GM23338 (cell line): ENCODE results near the gene OPN4. TPM values are rescaled to one million over a fixed set of nuclear protein-coding genes. Genes with fewer than 3 reads are reported as not detected.

ENCODE experiments used
- ATAC-seq: fragments of 200-7000 bp; cut with Tn5 transposase; 3 replicates; pipeline ENCODE4 v1.9.1; 2020
- DNase-seq: peaks from one replicate; pipeline ENCODE4 v3.0.0-alpha.2; 2015; ENCODE audit warnings: low spot score
- H2AFZ ChIP-seq: fragments of 200-600 bp; sonication (generic); 2 replicates; pipeline ENCODE4 v1.8.0; 2016; ENCODE audit warnings: antibody characterized with exemption, mild to moderate bottlenecking, moderate library complexity
- H3F3A ChIP-seq: fragments of 200-600 bp; sonication (generic); replicated peaks from 2 replicates; pipeline ENCODE4 v1.8.0; 2017; ENCODE audit warnings: antibody characterized with exemption, mixed run types, low read depth
- H3K27ac ChIP-seq: fragments of 200-600 bp; sonication (generic); 2 replicates; pipeline ENCODE4 v1.6.1; 2016; ENCODE audit warnings: low read depth
- H3K27me3 ChIP-seq: fragments of 200-600 bp; sonication (generic); 2 replicates; pipeline ENCODE4 v1.8.0; 2016; ENCODE audit warnings: mild to moderate bottlenecking, mixed run types, moderate library complexity; ENCODE audit not compliant: insufficient read depth
- H3K36me3 ChIP-seq: fragments of 200-600 bp; sonication (generic); 2 replicates; pipeline ENCODE4 v1.8.0; 2016; ENCODE audit warnings: mild to moderate bottlenecking; ENCODE audit not compliant: insufficient read depth
- H3K4me1 ChIP-seq: fragments of 200-600 bp; sonication (generic); 2 replicates; pipeline ENCODE4 v1.8.0; 2016; ENCODE audit warnings: mild to moderate bottlenecking, moderate library complexity; ENCODE audit not compliant: insufficient read depth
- H3K4me2 ChIP-seq: fragments of 200-600 bp; sonication (generic); 2 replicates; pipeline ENCODE4 v1.7.1; 2017; ENCODE audit warnings: mixed run types
- H3K4me3 ChIP-seq: fragments of 200-600 bp; sonication (generic); 2 replicates; pipeline ENCODE4 v1.6.1; 2016; ENCODE audit warnings: mixed run types
- H3K79me2 ChIP-seq: fragments of 200-600 bp; sonication (generic); replicated peaks from 2 replicates; pipeline ENCODE4 v1.8.0; 2017; ENCODE audit warnings: mild to moderate bottlenecking; ENCODE audit not compliant: insufficient read depth
- H3K9me2 ChIP-seq: fragments of 200-600 bp; sonication (generic); 2 replicates; pipeline ENCODE4 v1.8.0; 2017; ENCODE audit not compliant: insufficient read depth
- H4K20me1 ChIP-seq: fragments of 200-600 bp; sonication (generic); replicated peaks from 2 replicates; pipeline ENCODE4 v1.8.0; 2017; ENCODE audit warnings: mild to moderate bottlenecking; ENCODE audit not compliant: insufficient read depth
- H3K27ac Mint-ChIP-seq: 2 replicates; pipeline ENCODE4 v1.8.0; 2020; ENCODE audit warnings: inconsistent platforms, mild to moderate bottlenecking, moderate library complexity, mixed read lengths
- H3K27me3 Mint-ChIP-seq: 3 replicates; pipeline ENCODE4 v1.8.0; 2022; ENCODE audit warnings: low read depth, mild to moderate bottlenecking, moderate library complexity, mixed read lengths, inconsistent platforms; ENCODE audit not compliant: insufficient read depth, poor library complexity
- H3K36me3 Mint-ChIP-seq: 3 replicates; pipeline ENCODE4 v1.8.0; 2021; ENCODE audit warnings: low read depth, mild to moderate bottlenecking, inconsistent platforms, moderate library complexity, mixed read lengths
- H3K4me1 Mint-ChIP-seq: 3 replicates; pipeline ENCODE4 v1.8.0; 2020; ENCODE audit warnings: mild to moderate bottlenecking, inconsistent platforms, mixed read lengths
- H3K4me3 Mint-ChIP-seq: 3 replicates; pipeline ENCODE4 v1.8.0; 2021; ENCODE audit warnings: moderate library complexity, mild to moderate bottlenecking, inconsistent platforms, mixed read lengths
- H3K9me3 Mint-ChIP-seq: 3 replicates; pipeline ENCODE4 v1.8.0; 2020; ENCODE audit warnings: moderate library complexity, mild to moderate bottlenecking, inconsistent platforms, mixed read lengths
- CREB1 ChIP-seq: fragments of 250-450 bp; sonication (Bioruptor Pico); IDR thresholded peaks from 2 replicates; pipeline ENCODE4 v1.5.0; 2020; ENCODE audit warnings: low read depth, mild to moderate bottlenecking, moderate library complexity
- EZH2 ChIP-seq: fragments of 200-600 bp; sonication (generic); IDR thresholded peaks from one replicate; pipeline ENCODE4 v1.8.0; 2017; ENCODE audit warnings: antibody characterized with exemption, mild to moderate bottlenecking, low read depth; ENCODE audit not compliant: unreplicated experiment
- EZH2phosphoT487 ChIP-seq: fragments of 200-600 bp; sonication (generic); IDR thresholded peaks from one replicate; pipeline ENCODE4 v1.8.1; 2018; ENCODE audit warnings: antibody characterized with exemption; ENCODE audit not compliant: unreplicated experiment
- NANOG ChIP-seq: IDR thresholded peaks from 2 replicates; pipeline ENCODE4 v1.6.1; 2016; ENCODE audit warnings: antibody characterized with exemption, borderline replicate concordance
- POLR2AphosphoS5 ChIP-seq: IDR thresholded peaks from 2 replicates; pipeline ENCODE4 v1.6.1; 2016; ENCODE audit warnings: antibody characterized with exemption, low read depth
- REST ChIP-seq: IDR thresholded peaks from one replicate; pipeline ENCODE4 v1.6.1; 2018; ENCODE audit warnings: antibody characterized with exemption; ENCODE audit not compliant: unreplicated experiment
- STAT1 ChIP-seq: IDR thresholded peaks from one replicate; pipeline ENCODE4 v1.6.1; 2016; ENCODE audit warnings: antibody characterized with exemption; ENCODE audit not compliant: unreplicated experiment
- ZNF331 ChIP-seq: fragments of 250-450 bp; sonication (Bioruptor Pico); IDR thresholded peaks from 2 replicates; pipeline ENCODE4 v1.5.0; 2020; ENCODE audit warnings: low read depth, mild to moderate bottlenecking, moderate library complexity
- ZNF462 ChIP-seq: fragments of 250-450 bp; sonication (Bioruptor Pico); IDR thresholded peaks from 2 replicates; pipeline ENCODE4 v1.5.0; 2020; ENCODE audit warnings: mild to moderate bottlenecking, moderate library complexity
- polyA plus RNA-seq: library from polyadenylated mRNA; unstranded; fragments of >200 nt; fragmentation: Nextera tagmentation; extraction: Ambion mirVana; gene quantifications from 2 replicates; pipeline ENCODE4 v1.2.1, GENCODE V29; 2016
- total RNA-seq: library from RNA; depleted of rRNA; stranded (reverse); fragments of >200 nt; shearing (Covaris generic); gene quantifications from 2 replicates; pipeline ENCODE4 v1.2.3, GENCODE V29; 2014
- TF ChIP-seq, protein P1 (sequence below), 2 experiments: fragments of 200-600 bp in 1 of 2; sonication (generic) in 1 of 2; conservative IDR thresholded peaks; 2 replicates each; pipeline versions ENCODE4 v1.5.1 to v1.6.1; 2016 to 2017; ENCODE audit warnings: antibody characterized with exemption in 2 of 2, low read depth in 2 of 2, mild to moderate bottlenecking in 2 of 2, moderate library complexity in 1 of 2

OPN4 gene
- total and polyA plus RNA-seq, 2 experiments from 2014 or later: not detected

DNA sequence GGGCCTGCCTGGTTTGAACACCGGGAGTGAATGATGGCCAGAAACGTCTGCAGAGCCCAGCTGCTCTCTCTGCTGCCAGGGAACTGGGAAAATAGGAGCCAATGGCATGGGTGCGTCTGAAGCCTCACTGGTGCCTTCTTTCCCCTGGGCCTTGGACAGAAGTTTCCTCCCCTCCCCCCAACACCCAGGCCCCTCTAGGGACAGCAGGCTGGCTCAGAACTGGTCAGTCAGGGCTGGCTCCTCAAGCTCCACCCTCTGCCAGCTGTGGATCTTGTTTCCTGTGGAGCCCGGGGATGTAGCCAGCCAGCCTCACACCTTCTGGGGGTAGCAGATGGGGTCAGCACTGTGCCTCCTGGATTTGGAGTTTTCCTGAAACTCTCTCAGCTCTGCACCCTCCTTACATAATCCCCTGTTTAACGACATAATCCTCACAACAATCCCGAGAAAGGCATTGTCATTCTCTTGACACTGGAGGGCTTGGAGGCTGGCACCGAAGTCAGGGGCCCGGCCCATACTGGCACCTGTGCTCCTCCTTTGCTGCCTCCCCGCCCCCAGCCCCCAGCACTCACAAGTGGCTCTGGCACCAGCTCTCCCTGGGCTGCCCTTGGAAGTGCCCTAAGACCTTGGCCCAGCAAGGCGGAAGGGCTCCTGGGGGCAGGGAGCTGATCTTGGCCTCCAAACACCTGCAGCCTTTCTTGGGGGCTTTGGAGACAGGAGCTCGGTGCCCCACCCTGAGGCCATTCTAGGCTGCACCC, 19.7 kb downstream of the OPN4 start:
- Mint-ChIP-seq H3K9me3 (no peaks in the 10 kb centered on the region), H3K4me3 (0 out of 3 replicates have a peak overlapping the region, but pooled peaks have one; percentile 11), H3K27ac (no peak overlapping the region), H3K4me1 (peaks cover 48% of the 10 kb centered on the region), H3K27me3 (peaks cover 6% of the 10 kb centered on the region), H3K36me3 (no peaks in the 10 kb centered on the region)
- Histone ChIP-seq H3K79me2 (no peaks in the 10 kb centered on the region), H3K27ac (no peak overlapping the region), H3K4me1 (peaks cover 2% of the 10 kb centered on the region; the same call in 1 of the 2 replicates), H3K27me3 (no peaks in the 10 kb centered on the region), H3K4me2 (no peak overlapping the region), H4K20me1 (no peaks in the 10 kb centered on the region), H3K4me3 (no peak overlapping the region), H3K9me2 (no peaks in the 10 kb centered on the region), H3K36me3 (no peaks in the 10 kb centered on the region), H3F3A (no peaks in the 10 kb centered on the region), H2AFZ (peak overlapping the region; percentile 32; the same call in 1 of the 2 replicates)
- ATAC-seq: peak; percentile 19
- no peak for DNase-seq
- TF ChIP-seq STAT1 (no peak), EZH2phosphoT487 (no peak), CREB1 (CRISPR knock-in tag) (no peak)

DNA sequence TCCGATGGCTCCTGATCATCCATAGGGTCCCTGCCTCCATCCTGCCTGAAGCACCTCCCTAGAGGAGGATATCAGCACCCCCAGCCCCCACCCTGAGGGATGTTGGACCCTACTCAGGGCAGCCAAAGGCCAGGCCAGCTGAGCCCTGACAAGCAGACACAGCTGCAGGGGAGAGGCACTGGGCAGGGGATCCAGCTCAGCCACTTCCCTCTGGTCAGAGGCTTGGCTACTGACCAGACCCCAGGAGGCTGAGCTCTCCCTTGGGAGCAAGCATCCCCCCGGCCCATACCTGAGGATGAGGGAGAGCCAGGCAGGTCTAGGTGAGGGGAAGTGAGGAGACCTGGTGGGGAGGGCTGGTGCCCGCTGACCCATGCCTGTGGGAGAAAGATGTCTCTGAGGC, 20.6 kb downstream of the OPN4 start:
- no peaks in the 10 kb centered on the region for H3K79me2 ChIP-seq
- no peak overlapping the region for H3K4me3 ChIP-seq
- H3K27ac Mint-ChIP-seq: no peak overlapping the region
- no peak overlapping the region for H3K27ac ChIP-seq
- ATAC-seq (no peak), DNase-seq (no peak)
- no peaks in the 10 kb centered on the region for H3K9me3 Mint-ChIP-seq
- H3K27me3 ChIP-seq: no peaks in the 10 kb centered on the region
- H3K4me1 ChIP-seq: peaks cover 2% of the 10 kb centered on the region; the same call in 1 of the 2 replicates
- H3F3A ChIP-seq: no peaks in the 10 kb centered on the region
- H3K9me2 ChIP-seq: no peaks in the 10 kb centered on the region
- peaks cover 48% of the 10 kb centered on the region for H3K4me1 Mint-ChIP-seq
- no peak overlapping the region for H3K4me2 ChIP-seq
- H3K36me3 Mint-ChIP-seq: no peaks in the 10 kb centered on the region
- H3K4me3 Mint-ChIP-seq: no peak overlapping the region
- peaks cover 3% of the 10 kb centered on the region for H3K27me3 Mint-ChIP-seq
- no peaks in the 10 kb centered on the region for H4K20me1 ChIP-seq
- no peak overlapping the region for H2AFZ ChIP-seq
- H3K36me3 ChIP-seq: no peaks in the 10 kb centered on the region
- TF ChIP-seq ZNF462 (CRISPR knock-in tag) (no peak), POLR2AphosphoS5 (no peak), REST (no peak), CREB1 (CRISPR knock-in tag) (no peak), ZNF331 (CRISPR knock-in tag) (no peak), NANOG (no peak), EZH2 (no peak)
- TF ChIP-seq, protein P1, sequence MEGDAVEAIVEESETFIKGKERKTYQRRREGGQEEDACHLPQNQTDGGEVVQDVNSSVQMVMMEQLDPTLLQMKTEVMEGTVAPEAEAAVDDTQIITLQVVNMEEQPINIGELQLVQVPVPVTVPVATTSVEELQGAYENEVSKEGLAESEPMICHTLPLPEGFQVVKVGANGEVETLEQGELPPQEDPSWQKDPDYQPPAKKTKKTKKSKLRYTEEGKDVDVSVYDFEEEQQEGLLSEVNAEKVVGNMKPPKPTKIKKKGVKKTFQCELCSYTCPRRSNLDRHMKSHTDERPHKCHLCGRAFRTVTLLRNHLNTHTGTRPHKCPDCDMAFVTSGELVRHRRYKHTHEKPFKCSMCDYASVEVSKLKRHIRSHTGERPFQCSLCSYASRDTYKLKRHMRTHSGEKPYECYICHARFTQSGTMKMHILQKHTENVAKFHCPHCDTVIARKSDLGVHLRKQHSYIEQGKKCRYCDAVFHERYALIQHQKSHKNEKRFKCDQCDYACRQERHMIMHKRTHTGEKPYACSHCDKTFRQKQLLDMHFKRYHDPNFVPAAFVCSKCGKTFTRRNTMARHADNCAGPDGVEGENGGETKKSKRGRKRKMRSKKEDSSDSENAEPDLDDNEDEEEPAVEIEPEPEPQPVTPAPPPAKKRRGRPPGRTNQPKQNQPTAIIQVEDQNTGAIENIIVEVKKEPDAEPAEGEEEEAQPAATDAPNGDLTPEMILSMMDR (conservative IDR thresholded peaks at IDR 0.05; ENCODE audit: low read depth in 2 of 2): no peak
